HG03039 (cell line): Measurements from ENCODE around the gene EXOC3L4.

Experiments used
- ATAC-seq: cut with Tn5 transposase; IDR thresholded peaks from one replicate; pipeline ENCODE4 v1.9.1; 2021; ENCODE audit warnings: mild to moderate bottlenecking, moderate library complexity; ENCODE audit not compliant: unreplicated experiment

Gene EXOC3L4

DNA sequence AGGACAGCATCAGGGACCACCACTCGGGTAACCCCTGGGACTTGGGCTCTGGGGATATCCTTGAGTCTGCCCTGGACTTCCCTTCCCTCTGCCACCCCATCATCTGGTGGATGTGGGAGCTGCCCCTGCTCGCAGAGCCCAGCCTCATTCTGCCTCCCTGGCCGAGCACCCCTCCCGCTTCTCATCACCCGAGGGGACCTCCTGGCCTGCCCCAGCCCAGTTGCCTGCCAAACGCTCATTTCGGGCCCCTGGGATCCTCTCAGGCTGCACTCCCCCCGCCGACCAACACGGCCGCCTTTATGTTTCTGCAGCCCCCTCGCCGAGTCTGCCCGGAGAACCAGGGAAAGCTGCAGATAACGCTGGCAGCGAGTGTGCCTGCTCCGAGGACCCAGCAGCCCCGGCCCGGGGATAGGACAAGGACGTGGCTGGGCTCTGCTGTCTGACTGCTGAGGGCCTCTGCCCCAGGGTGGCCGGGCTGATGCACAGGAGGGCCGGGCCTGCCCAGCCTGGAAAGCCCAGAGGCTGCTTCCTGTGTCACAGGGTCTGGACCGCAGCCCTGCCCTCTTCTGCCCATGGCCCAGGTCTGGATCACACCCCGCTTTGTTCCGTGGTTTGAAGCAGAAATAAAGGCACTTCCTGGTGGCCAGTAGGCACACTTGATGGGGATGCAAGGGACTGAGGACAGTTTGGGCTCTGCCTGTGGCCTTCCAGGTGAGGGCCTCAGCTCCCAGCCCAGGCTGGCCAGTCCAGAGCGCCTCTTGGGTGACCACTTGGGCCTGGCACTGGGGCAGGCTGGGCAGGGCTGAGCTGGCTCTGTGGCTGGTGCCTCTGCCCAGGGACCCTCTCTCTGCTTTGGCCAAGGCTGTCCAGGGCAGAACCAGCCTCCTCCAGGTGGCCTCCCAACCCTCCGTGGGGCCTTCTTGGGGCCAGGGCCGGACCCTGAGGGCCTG lies 4.9 kb upstream of the EXOC3L4 start:
- no peak for ATAC-seq

- no peak for ATAC-seq
Measured at GRCh38 chr14:103090481-103091020, 4.0 kb upstream of the EXOC3L4 start.

DNA sequence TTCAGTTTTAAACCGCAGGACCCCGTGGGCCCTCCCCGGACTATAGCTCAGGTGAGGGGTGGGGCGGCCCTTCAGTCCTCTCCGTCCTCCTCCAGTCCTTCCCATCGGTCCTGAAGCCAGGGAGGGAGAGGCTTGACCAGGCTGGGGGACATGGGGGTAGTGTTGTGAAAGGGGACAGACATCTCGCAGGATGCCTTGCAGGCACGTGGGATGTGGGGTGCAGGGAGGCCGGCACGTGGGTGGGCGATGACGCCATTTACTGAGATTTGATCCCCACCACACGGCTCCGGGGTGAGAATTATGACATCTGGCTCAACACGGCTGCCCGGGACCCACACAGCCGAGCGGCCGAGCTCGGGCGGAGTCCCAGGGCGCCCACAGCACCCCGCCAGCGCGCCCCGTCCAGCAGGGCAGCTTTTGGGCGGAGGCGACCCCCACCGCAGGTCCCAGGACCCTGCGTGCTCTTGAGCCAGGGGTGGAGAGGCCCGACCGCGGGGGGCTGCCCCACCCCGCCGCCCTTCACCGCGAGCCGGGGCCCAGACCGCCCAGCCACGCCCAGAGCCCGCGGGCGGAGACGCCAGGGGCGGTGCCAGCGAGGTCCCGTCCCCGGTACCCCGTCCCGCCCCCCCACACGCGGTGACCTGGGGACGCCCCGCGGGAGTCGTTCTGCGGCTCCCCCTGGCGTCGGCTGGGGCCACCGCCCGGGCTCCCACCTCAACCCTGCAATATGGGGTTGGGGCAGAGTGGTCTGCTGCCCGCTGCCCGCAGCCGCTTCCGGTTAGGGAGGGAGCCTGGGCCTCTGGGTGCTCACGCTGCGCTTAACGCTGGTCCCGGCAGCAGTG lies 3.3 kb upstream of the EXOC3L4 start:
- ATAC-seq, result no peak

DNA sequence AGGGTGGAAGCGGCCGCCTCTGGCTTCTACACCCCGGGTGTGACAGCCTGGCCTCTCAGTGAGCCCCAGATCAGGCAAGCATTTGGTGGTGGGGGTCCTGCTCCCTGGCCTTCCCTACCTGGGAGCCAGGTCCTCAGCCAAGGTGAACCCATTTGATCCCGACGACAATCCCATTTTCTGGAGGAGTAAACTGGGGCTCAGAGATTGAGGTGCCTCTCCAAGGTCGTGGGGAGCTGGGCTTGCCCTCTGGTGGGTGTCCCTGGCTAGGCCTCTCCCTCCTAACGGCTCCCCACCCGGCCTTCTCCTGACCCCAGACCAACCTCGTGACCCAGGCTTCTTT lies 2.7 kb upstream of the EXOC3L4 start:
- no peak for ATAC-seq

GRCh38 chr14:103093856-103094405 lies 594 bp upstream of the EXOC3L4 start:
- ATAC-seq, result no peak

DNA sequence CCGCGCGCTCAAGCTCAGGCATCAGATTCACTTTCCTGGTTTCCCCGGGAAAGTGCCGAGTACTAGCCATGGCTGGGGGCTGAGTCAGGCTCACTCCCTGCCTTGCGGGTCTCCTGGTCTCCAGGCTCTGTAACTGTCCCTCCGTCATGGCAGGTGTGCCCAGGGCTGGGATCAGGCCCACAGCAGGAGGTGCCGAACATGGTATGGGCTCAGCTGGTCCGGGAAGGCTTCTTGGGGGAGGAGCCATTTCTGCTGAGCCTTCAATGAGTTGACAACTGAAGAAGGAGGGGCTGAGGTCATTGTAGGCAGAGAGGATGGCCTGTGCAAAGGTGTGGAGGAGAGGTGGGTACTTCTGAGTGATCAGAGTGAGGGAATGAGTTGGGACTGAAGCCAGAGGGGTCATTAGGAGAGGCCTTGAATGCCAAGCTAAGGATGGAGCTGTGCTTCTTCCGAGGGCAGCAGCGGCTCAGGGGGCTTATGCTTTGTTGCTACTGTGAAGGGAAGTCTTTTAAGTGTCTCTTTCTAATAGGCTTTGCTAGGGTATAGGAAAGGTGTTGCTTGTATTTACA lies 769 bp downstream of the EXOC3L4 start:
- no peak for ATAC-seq

GRCh38 chr14:103096387-103096786 lies 1.9 kb downstream of the EXOC3L4 start:
- no peak for ATAC-seq

GRCh38 chr14:103097244-103097993 lies 2.9 kb downstream of the EXOC3L4 start:
- ATAC-seq, result no peak

GRCh38 chr14:103097994-103098957 lies 3.8 kb downstream of the EXOC3L4 start:
- no peak for ATAC-seq

GRCh38 chr14:103099081-103099732 lies 4.7 kb downstream of the EXOC3L4 start:
- ATAC-seq, result no peak

GRCh38 chr14:103099733-103100280 lies 5.3 kb downstream of the EXOC3L4 start:
- ATAC-seq, result no peak

DNA sequence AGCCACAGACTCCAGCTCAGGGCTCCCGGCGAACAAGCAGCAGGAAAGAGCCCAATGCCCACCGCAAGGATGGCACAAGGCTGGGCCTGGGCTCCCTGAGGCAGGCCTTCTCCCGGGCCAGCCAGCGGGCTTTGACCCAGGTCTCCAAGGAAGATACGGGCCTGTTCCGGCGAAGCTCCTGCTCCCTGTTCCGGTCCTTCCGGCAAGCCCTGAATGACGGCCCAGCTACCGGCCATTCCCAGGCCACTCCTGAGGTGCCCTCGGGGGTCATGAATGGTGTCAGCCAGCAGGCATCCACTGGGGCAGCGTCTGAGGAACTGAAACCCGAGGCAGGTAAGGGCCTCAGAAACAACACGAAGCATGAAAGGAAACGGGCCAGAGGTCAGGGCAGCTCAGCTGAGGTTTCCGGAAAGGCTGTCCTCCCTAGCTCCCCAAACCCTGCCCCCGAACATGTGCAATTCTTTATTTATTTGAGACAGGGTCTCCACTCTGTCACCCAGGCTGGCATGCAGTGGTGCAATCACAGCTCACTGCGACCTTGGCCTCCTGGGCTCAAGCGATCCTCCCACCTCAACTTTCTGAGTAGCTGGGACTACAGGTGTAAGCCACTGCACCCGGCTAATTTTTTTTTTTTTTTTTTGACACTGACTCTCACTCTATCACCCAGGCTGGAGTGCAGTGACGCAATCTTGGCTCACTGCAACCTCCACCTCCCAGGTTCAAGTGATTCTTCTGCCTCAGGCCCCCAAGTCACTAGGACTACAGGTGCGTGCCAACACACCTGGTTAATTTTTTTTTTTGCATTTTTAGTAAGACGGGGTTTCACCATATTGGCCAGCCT lies 6.0 kb downstream of the EXOC3L4 start:
- no peak for ATAC-seq

- ATAC-seq, result no peak
Measured at GRCh38 chr14:103101257-103101962, 6.9 kb downstream of the EXOC3L4 start.

- ATAC-seq, result no peak
Measured at GRCh38 chr14:103101963-103102688, 7.6 kb downstream of the EXOC3L4 start.

GRCh38 chr14:103102689-103103260 lies 8.2 kb downstream of the EXOC3L4 start:
- ATAC-seq, result no peak
